Stimulated activated CD8-positive, alpha-beta memory T cell treated with anti-CD3 and anti-CD28 coated beads, Interleukin-15, amount 100 ng/mL, for 4 hours (primary cell): ENCODE data around the gene PRCC.
"Not testable (repeated sequence)": the region's sequence is repeated elsewhere in the genome, so short reads cannot be mapped to it uniquely, and the experiment has no call there.

Experiments used
- DNase-seq, 2 donors: peaks; one replicate each; pipeline ENCODE4 v3.0.0-alpha.2; 2020; ENCODE audit warnings: low read depth in 2 of 2

Gene PRCC

DNA sequence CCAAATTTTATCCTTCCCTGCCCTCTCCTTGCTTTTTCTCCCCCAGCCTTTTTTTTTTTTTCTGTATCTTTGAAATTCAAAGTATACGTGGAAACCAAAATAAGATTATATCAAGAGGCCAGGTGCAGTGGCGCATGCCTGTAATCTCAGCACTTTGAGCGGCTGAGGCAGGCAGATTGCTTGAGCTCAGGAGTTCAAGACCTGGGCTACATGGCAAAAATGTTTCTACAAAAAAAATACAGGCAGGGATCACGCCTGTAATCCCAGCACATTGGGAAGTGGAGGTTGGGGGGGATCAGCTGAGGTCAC lies 6.6 kb upstream of the PRCC start:
- DNase-seq = no peak

GRCh38 chr1:156765136-156765535 lies 2.2 kb upstream of the PRCC start:
- DNase-seq = not testable (repeated sequence)

DNA sequence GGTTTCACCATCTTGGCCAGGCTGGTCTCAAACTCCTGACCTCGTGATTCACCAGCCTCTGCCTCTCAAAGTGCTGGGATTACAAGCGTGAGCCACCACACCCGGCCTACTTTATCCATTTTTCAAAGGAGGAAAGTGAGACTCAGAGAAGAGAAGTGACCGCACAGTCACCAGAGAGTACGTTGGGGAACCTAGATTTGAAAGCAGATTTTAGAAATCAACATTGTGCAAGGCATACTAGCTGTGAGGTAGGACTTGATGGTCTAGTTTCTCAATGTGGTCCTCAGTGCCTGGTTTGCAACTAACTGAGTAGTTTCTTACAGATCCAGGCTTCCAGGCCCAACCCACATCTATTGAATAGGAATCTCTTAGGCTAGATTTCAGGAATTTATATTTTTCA lies 1.7 kb upstream of the PRCC start:
- no peak for DNase-seq

DNA sequence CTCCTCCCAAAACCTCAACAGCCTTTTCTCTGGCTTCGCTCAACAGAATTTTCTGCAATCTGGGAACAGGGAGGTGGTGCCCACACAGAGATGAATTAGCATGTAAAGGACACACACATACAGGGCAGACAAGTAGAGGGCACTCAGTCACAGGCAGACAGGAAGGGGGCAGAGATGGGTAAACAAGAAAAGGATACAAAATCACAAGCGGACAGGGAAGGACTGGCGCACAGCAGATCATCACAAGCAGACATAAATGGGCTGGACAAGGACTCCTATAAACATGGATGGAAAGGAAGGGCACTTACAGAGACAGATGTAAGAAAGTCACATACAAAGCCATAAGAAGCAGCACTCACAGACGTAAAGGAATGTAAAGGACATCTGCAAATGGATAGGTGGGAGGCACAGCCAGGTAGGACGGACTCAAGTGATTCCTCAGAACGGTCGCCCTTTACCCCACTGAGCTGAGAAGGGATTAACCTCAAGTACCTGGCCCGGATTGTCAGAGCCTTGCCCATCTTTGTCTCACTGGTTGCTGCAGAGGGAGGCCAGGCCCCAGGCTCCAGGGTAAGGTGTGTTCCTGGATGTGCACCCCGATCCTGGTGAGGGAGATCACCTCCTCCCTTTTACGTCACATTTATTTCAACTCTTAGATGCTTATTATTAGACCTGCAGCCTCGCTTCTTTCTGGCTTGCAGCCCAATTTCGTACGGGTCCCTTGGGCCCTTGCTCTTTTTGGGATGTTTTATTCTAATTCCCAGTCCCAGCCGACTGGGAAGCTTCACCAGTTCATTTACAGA lies 836 bp upstream of the PRCC start:
- DNase-seq = no peak

DNA sequence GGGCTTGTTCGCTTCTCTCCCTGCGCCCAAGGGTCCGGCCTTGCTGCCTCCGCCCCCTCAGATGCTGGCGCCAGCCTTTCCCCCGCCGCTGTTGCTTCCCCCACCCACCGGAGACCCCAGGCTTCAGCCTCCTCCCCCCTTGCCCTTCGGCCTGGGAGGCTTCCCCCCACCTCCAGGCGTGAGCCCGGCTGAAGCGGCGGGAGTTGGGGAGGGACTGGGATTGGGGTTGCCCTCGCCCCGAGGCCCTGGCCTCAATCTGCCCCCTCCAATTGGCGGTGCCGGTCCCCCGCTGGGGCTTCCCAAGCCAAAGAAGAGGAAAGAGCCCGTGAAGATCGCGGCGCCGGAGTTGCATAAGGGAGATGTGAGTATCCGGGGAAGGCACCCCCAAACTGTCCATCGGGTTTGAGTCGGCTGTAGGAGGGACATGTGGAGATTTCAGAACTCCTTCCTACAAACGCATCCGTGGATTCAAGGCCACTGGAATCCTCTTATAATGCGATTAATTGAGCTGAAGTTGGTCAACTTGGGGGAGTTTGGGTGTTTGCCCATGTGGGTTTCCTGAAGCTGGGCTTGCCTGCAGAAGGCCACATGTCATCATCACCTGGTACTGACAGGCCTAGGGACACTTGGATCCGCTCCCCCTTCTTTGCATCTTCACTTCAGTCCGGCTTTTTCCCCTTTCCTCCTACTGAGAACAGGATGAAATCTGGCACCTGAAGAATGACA lies 707 bp downstream of the PRCC start:
- no peak for DNase-seq

GRCh38 chr1:156768610-156769295 lies 1.4 kb downstream of the PRCC start:
- no peak for DNase-seq

DNA sequence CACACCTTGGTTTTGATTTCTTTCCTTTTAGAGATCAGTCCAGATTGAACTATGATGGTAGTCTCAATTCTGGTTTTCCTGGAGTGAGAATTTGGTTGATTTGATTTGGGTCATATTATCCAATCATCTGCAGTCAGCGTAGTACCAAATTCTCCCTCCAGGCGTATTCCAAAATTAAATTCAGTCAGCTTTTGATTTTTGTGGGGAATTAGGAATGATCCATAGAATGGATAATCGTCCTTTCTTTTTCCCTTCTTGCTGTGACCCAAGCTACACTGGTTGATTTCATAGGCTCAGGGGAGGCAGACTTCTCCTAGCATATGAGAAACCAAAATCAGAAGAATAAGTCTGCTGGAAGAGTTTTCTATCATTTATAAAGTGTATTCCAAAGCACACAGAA lies 4.9 kb downstream of the PRCC start:
- DNase-seq = no peak

GRCh38 chr1:156772728-156773497 lies 5.6 kb downstream of the PRCC start:
- no peak for DNase-seq

DNA sequence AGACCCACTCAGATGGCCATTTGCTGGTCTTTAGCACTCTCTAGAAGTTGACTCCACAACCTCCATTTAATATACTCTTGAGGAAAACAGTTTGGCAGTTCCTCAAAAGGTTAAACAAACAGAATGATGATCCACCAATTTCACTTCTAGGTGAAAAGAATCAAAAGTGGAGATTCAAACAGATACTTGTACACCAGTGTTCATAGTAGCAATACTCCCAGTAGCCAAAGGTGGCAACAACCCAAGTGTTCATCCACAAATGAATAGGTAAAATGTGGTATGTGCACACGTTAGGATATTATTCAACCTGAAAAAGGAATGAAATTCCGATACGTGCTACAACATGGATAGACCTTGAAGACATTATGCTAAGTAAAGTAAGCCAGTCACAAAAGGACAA lies 6.3 kb downstream of the PRCC start:
- no peak for DNase-seq

GRCh38 chr1:156775799-156776198 lies 8.5 kb downstream of the PRCC start:
- no peak for DNase-seq

DNA sequence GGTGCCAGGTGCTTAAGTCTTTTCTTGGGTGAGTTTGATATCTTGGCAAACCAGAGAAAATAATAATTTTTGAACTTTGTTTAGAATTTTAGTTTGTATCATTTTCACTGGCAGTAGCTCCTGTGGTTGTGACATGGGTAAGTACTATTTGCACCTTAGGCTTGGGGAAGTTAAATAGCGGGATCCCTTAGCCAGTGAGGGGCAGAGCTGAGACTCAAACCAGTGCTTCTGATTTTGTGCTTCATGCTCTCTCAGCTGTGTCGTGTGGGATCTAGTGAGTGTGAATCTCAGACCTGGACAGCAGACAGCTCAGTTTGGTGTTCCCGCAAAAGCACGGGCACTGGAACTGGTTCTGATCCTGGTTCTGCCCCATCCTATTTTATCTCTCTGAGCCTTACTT lies 9.6 kb downstream of the PRCC start:
- DNase-seq = no peak

GRCh38 chr1:156777573-156777972 lies 10.2 kb downstream of the PRCC start:
- no peak for DNase-seq

GRCh38 chr1:156781585-156782186 lies 14.4 kb downstream of the PRCC start:
- DNase-seq = no peak

DNA sequence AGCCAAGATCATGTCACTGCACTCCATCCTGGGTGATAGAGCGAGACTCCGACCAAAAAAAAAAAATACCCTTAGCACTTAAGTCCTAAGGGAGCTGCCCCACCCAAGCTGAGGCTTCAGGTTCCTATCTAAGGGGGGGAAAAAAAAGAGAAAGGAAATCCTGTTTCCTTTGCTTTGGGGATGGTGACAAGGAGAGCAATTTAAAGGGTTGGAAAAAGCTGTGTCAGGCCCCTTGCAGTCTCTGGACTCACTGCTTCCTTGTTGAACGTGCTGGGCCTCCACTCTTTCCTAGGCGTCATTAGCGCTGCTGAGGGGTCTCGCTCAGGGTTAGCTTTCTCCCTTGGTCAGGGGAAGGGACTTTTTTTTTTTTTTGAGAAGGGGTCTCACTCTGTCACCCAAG lies 18.1 kb downstream of the PRCC start:
- DNase-seq = no peak

GRCh38 chr1:156786640-156787039 lies 19.3 kb downstream of the PRCC start:
- DNase-seq = no peak

DNA sequence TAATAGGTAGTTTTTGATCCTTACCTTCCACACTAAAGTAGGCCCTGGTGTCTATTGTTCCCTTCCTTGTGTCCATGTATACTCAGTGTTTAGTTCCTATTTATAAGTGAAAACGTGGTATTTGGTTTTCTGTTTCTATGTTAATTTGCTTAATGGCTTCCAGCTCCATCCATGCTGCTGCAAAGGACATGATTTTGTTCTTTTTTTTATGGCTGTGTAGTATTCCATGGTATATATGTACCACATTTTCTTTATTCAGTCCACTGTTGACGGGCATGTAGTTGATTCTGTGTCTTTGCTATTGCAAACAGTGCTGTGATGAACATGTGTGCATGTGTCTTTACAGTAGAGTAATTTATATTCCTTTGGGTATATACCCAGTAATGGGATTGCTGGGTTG lies 20.8 kb downstream of the PRCC start:
- no peak for DNase-seq

DNA sequence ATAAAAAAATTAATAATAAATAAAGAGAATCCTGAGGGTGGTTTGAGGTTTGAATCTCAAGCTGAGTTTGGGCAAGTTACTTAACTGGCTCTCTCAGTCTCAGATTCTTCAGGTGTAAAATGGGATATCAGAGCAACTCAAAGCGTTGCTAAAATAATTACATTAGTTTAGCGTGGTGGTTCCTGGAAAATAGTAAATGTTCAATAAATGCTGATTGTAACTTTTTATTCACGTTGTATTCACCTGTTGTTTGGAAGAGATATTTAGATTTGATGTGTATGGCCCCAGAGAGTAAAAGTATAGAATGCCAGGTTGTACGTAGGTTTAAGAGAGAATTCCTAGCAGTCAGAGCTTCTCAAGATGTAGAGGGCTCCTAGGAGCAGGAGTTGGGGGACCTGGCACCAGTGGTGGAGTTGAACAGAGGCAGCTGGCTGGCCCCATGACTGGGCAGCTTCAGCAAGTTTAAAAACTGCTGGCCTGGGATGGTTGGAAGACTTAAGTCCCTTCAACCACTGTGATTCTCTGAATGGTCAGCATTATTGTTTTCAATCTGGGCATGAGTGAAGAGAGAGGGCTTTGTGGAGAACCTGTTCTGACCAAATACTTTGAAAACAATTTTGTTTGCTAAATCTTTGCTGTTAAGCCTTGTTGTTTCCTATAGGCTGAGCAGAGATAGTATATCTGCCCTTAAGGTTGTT lies 22.4 kb downstream of the PRCC start:
- DNase-seq = no peak

- DNase-seq = no peak
These were observed 27.4 kb downstream of the PRCC start for GRCh38 chr1:156794506-156795373.

- no peak for DNase-seq
These were observed 28.0 kb downstream of the PRCC start for GRCh38 chr1:156795374-156795733.

DNA sequence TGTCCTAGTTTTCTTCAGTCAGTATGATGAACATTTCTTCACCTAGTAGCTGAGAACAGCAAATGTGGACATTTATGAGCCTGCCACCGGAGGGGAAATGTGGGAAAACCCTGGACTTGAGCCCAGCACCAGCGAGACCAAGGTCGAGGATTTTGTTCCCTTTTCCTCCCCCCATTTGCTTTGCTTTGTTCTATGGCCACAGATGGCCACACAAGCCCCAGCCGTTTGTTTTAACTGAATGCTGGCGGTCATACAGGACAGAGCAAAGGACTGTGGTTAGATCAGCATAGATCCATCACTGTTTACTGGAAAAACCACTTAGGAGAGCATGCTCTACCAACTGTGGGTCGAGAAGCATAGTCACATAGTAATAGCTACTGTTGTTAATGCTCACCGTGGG lies 28.5 kb downstream of the PRCC start:
- DNase-seq = no peak
